DMS53 (cell line): ENCODE results near the gene TMEM52B.
"Not testable (repeated sequence)": the region's sequence is repeated elsewhere in the genome, so short reads cannot be mapped to it uniquely, and the experiment has no call there.

Experiments
- DNase-seq: peaks from one replicate; lab custom pipeline; 2025; lab: John Stamatoyannopoulos, UW

Gene TMEM52B

GRCh38 chr12:10211940-10212738 lies 33.3 kb downstream of the TMEM52B start:
- peak; percentile 100 for DNase-seq

DNA sequence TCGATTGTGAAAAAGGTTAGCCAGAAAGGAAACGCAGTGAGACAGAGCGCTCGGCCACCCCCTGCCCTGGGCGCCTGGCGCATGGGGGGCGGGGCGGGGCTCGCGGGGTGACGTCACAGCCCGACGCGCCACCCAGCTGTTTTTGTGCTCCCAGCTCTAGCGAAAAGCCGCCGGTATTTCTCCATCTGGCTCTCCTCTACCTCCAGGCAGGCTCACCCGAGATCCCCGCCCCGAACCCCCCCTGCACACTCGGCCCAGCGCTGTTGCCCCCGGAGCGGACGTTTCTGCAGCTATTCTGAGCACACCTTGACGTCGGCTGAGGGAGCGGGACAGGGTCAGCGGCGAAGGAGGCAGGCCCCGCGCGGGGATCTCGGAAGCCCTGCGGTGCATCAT lies 33.9 kb downstream of the TMEM52B start, which contains the start of gene GABARAPL1:
Gene GABARAPL1 (plus strand): TSS at position 139 of the 393 bp plus-strand sequence. CDS start 253 bp downstream, at position 392.
- DNase-seq, result peak; percentile 96

DNA sequence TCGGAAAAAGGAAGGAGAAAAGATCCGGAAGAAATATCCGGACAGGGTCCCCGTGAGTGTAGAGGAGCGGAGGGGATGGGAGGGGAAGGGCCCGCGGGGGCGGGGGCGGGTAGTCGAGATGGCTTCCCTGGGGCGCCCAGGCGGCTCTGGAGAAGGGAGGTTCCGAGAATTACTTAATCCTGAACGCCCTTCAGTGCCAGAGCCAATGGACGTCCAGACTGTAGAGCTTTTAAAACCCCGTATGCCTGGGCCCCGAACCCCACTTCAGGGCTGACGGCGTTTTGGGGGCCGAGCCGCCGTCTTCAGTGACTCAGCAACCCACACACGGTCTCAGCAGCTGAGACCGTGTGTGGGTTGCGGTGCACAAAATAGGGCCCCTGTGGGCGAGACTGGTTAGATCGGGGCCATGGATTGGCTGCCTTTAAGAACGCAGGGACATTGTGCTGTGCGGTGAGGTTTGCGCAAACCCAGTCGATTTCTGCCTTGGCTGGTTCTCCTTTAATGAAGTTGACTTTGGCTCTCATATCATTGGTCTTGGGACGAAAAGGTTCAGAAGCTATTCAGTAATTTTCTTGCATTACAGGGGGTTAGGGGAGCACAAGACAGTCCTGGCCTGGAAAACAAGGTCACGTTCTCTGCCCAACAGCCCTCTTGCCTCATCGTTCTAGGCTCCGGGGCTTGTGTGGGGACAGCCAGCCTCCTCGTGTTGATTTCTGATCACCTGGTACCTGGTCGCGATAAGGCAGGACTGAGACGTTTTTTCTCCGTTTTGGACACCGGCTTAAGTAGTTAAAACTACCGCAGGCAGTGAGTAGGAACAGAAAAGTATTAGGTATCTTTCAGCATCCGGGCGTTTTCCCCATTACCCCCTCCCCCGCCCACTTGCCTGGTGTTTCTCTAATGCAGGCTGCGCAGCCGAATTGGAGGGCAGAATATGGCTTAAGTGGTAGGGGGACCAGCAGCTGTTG lies 34.6 kb downstream of the TMEM52B start:
- DNase-seq, result peak; percentile 92

DNA sequence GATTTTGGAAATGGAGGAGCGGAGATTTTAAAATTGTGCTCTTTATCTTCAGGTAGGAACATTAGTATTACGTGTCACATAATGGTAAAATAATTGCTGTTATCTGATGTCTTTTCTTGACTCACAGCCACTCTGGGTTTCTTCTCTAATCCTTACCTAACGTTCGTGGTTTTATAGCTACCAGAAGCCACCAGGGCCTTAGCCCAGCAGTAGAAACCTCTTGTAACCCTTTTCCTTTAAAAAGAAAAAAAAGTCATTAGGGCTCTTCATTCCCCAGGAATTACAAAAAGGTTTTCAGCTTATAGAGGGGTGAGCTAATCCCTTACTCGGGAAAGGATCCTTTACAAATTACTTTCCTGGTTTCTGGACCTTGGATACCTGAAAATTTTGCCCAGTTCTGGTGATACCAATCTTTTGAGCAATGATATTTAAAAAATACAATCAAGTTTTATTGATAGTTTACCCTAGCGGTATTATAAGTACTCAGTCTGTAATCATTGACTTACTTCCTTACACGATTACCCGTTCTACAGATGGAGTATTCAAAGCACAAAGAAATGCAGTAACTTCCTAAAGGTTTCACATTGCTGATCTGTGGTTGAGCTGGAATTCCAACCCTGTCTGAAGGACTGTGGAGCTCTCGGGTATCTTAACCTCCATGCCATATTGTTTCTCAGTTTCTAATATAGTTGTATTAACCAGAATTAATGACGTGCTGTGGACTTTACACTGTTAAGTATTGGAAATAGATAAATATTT lies 35.5 kb downstream of the TMEM52B start:
- peak; percentile 60 for DNase-seq

- no peak for DNase-seq
These were observed 36.0 kb downstream of the TMEM52B start for GRCh38 chr12:10214895-10215267.

DNA sequence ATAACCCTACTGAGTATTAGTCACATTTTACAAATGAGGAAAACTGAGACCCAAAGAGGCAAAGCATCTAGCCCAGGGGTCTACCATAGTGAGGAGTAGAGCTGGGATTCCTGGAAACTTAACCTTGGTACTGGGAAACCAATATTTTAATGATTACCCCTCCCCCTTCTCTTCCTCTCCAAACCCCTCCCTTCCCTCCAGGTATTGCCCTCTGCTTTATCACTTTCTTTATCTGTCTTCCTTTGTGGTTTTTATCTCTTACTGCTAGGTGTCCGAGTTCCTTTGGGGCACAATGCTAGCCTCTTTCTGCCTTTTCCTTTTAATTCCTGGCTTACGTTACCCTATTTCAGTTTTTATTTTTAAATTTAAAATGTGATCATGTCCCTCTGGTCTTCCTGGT lies 36.6 kb downstream of the TMEM52B start:
- DNase-seq, result no peak

DNA sequence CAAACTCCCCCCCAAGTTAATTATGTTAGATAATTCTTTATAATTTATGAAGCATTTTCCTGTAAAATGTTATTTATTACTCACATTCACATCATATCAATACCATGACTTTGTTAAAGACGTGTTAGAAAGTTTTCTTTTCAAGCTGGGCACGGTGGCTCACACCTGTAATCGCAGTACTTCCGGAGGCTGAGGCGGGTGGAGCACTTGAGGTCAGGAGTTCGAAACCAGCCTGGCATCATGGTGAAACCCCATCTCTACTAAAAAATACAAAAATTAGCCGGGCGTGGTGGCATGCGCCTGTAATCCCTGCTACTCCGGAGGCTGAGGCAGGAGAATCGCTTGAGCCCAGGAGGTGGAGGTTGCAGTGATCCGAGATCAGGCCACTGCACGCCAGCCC lies 37.1 kb downstream of the TMEM52B start:
- DNase-seq, result not testable (repeated sequence)

GRCh38 chr12:10218021-10218420 lies 39.2 kb downstream of the TMEM52B start:
- DNase-seq, result no peak

DNA sequence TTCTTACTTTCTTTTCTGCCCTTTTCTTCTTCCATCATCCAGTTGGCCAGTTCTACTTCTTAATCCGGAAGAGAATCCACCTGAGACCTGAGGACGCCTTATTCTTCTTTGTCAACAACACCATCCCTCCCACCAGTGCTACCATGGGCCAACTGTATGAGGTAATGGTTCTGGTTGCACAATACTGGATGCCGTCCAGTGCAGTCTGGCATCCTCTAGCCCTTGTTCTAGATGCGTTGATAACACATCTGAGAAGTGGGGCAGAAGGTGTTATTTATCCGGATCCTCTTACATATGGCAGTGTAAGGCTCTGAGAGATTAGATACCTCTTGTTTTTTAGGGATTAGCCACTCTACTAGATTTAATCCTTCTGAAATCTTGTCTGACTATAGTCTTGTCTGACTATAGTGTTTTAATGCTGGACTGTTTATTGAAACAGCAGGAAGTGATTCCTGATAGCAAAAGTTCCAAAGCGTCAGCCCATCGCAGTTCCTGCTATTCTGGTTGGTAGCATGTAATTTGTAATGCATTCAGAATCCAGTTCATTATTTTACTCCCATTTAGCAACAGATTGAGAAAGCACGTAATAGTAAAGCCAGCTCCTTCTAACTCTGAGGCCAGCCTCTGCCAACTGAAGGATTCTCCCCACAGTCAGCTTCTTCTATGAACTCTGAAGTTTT lies 41.7 kb downstream of the TMEM52B start:
- DNase-seq, result no peak

DNA sequence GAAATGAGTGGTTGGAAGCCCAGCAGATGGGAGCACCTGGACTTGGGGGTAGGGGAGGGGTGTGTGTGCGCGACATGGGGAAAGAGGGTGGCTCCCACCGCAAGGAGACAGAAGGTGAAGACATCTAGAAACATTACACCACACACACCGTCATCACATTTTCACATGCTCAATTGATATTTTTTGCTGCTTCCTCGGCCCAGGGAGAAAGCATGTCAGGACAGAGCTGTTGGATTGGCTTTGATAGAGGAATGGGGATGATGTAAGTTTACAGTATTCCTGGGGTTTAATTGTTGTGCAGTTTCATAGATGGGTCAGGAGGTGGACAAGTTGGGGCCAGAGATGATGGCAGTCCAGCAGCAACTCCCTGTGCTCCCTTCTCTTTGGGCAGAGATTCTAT lies 43.0 kb downstream of the TMEM52B start:
- no peak for DNase-seq

- no peak for DNase-seq
These were observed 44.4 kb downstream of the TMEM52B start for GRCh38 chr12:10223208-10223607.

- not testable (repeated sequence) for DNase-seq
These were observed 46.6 kb downstream of the TMEM52B start for GRCh38 chr12:10225426-10225825.

DNA sequence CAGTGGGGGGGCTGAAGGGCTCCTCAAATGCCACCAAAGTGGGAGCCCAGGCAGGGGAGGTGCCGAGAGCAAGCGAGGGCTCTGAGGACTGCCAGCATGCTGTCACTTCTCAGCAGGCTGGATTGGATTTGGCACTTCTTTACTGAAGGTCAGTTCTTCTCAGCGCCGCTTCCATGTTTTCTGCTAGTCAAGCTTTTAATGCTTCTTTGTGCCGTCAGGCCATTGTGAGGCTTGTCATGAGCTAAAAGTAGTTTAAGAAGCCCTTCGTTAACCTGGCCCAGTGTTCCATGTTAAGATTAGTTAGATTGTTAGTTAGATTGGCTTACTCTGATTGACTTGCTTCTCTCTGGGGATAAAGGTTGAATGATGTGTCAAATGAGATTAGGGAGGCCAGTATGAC lies 47.3 kb downstream of the TMEM52B start:
- DNase-seq, result no peak

GRCh38 chr12:10226731-10227130 lies 47.9 kb downstream of the TMEM52B start:
- DNase-seq, result no peak

DNA sequence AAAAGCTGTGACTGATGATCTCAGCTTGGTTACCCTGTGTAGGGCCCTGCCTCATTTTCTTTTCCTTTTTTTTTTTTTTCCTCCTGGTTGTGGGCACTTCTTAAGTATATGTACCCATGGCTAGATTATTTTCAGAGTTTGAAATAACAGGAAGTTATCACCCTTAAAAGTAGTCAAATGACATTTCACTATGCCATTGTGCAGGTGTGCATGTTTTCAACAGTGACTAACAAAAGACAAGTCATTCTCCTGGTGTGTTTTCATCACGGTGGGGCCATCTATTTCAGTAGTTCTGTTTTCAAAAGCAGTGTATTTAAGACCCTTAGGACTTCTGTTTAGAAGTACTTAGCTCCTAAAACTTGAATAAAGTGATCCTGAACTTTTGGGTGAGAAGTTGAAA lies 48.8 kb downstream of the TMEM52B start:
- no peak for DNase-seq

GRCh38 chr12:10234562-10234961 lies 55.7 kb downstream of the TMEM52B start:
- DNase-seq, result no peak

GRCh38 chr12:10235761-10236631 lies 57.2 kb downstream of the TMEM52B start:
- DNase-seq, result peak; percentile 80

DNA sequence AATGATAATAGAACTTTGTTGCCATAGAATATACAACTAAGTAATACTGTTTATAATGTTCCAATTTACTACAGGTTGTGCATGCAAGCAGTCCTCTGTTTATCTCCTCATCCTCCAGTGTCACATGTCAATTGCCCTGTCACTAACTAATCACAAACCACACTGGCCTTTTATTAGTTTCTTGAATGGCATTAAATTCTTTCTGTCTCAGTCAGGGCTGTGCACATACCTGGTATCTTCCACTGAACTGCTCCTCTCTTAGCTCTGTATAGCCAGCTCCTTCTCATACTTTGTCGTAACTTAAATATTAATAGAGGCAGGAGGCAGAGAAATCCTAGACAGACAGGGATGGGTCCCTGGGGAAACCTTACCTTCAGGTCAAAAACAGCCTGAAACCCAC lies 57.9 kb downstream of the TMEM52B start:
- no peak for DNase-seq

DNA sequence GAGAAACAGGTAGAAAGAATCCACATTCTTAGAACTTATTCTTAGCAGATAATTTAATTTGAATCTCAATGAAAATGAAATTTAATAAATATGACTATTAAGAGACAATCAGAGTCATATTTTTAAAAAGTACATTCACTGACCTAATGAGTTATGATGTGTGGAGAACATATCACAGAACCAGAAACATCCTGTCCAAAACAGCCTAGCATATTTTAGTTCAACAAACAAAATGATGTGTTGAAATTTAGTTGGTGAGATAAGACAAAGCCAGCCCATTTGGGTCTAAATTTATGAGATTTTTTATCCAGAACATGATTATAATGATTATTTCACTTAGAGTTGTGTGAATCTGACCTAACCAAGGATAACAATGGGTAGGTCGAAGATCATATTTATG lies 59.7 kb downstream of the TMEM52B start:
- DNase-seq, result no peak

GRCh38 chr12:10241290-10241689 lies 62.5 kb downstream of the TMEM52B start:
- DNase-seq, result no peak
